ENCODE data around the gene INTS1.

INTS1 gene

DNA sequence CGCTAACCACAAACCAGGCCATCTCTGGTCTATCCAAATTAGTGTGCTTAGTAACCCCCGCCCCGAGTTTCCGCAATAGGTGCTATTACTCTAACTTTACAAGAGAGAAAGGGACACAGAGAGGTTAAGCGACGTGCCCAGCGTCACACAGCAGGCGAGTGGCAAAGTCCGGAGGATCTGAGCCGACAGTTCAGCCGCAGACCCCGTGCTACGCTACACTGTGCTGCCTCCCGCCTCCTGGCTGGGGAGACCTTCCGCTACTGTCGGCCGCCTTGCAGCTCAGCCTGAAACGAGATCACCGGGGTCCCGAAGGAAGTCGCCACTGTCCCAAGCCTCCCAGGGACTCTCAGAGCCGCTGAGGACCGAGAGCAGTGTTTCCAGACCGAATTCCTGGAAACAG lies 799 bp downstream of the INTS1 start:
- no peak for DNase-seq (ENCODE audit: low spot score)

DNA sequence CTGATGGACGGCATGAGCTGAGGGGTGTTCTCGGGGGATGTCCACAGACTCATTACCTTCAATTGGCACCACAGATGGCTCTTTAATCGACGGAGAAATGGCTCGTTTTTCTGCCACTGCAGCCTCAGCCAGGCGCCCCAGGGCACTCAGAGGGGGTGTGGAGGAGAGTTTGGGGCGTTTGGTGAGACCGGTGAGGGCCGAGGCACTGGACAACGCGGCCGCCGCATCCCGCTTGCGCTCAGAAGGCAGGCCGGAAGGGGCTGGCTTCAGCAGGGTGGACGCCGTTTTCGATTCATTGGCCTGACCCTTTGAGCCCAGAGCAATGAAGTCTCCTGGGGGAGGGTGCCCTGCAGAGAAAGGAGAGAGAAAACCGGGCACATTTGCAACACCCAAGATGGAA lies 1.3 kb downstream of the INTS1 start:
- no peak for DNase-seq (ENCODE audit: low spot score)

DNA sequence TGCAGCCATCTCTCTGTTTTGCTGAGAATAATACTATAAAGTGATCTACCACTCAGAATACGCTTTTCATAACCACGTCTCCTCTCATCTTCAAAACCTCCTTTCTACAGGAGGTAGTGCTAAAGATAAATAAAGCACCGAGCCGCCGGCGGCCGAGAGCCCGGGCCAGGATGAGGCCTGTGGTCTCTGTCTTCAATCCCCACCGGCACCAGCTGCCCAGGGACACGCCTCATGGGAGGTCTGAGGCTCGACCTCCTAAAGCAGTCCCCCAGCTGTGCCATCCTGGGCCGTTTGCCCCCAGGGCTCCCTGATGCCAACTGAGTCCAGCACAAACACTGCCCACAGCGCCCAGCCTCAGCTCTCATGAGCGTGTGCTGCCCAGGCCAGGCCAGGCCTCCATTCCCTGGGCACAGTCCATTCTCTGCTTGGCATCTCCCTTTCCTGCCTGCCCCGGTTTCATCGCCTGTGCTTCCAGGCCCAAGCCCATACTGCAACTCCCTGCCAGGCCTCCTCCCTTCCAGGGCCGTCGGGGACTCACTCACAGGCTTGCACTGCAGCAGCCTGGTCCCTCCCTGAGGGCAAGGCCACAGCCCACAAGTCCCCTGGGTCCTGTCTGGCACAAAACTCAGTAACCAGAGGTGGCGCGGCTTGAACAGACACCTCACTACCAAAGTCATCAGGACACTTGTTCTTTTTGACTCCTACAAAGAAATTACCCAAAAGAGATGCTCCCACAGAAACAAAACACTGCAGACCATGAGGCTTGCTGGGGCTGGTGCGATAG lies 2.5 kb downstream of the INTS1 start:
- DNase-seq (ENCODE audit: low spot score), result no peak

DNA sequence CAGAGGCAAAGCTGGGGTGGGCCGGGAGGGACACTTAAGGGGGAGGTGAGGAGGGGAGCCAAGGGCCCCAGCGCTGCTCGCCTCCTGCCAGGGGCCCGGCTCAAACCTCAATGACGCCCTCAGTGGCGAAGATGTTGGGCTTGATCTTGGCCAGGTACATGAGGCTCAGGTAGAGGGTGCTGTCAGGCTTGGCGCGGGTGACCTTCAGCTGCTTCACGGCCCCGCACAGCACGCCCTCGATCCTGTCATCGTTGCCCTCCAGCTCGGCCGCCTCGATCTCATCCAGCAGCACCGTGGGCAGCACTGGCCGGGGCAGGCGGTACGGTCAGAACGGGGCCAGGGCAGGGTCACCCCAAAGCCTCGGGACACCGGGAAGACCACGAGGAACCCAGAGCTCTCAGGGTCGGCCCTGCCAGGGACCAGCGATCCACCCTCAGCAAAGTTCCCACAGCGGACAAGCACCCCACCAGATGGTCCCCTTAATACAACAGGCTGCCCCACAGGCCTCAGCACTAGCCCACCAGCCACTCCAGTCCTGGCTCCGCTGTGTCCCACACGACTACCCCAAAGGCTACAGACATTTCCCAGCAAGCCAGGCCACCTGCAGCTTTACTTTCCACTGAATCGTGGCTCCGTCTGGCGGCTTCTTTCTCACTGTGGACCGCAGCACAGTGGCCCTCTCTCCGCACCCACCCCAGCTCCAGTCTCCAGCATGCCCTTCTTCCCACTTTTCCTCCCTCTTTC lies 4.0 kb downstream of the INTS1 start:
- no peak for DNase-seq (ENCODE audit: low spot score)

DNA sequence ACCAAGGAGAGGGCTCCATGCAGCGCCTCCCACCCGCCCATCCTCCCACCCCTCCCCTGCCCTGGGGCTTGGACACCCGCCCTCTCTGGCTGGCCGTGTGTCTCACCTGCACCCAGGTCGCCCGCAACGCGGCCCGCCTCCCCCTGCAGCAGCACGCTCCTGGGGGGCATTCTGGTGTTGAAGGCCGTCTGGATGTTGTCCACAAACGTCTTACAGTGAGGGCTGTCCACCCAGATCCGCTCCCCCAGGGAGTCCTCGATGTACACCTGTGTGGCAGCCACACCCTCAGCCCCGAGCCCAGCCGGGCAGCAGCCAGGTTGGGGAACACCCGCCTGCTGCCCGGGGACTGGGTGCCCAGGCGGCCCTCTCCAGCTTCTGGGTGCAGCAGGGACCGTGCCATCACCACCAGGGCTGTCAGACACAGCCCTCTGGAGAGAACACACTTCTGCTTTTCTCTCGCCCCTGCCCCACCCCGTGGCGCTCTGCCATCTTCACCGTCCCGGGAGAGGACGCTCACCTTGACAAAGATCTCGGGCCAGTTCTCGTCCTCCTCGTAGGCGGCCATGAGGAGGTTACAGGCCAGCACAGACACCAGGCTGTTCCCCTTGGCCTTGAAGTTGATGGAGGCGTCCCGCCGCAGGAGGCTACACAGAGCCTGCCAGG lies 4.7 kb downstream of the INTS1 start:
- no peak for DNase-seq (ENCODE audit: low spot score)

DNA sequence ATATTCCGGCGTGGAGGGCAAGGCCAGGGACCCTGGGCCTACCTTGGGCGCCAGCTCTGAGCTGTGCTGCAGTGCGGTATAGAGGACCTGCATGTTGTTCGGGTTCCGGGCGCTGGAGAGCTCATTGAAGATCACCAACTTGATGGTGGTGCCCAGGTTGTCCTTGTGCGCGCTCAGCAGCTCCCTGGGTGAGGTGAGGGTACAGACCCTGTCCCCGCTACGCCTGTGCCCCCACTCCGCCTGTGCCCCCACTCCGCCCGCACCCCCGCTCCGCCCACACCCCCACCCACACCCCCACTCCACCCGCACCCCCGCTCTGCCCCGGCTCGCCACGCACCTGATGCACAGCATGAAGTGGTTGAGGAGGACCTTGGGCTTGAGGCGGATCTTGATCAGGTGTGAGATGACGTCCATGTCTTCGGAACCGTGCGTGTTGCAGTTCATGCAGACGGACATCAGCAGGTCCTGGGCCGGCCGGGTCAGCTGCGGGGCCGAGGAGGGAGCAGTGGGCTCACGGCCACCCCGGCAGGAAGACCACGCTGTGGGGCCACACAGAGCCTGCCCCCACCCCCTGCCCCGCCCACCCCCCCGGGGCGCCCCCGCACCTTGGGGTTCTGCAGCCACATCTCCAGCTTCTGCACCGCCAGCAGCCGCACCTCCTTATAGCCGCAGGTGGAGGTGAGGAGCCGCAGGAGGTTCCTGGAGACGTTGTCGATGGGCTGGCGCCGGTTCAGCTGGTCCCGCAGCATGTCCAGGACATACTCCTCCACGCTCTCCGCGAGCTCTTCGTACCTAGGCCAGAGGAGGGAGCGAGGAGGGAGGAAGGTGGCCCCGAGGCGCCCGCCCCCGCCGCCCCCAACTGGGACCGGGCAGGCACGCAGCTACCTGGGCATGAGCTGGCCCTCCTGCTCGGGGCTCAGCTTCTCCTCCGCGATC lies 5.6 kb downstream of the INTS1 start:
- no peak for DNase-seq (ENCODE audit: low spot score)

DNA sequence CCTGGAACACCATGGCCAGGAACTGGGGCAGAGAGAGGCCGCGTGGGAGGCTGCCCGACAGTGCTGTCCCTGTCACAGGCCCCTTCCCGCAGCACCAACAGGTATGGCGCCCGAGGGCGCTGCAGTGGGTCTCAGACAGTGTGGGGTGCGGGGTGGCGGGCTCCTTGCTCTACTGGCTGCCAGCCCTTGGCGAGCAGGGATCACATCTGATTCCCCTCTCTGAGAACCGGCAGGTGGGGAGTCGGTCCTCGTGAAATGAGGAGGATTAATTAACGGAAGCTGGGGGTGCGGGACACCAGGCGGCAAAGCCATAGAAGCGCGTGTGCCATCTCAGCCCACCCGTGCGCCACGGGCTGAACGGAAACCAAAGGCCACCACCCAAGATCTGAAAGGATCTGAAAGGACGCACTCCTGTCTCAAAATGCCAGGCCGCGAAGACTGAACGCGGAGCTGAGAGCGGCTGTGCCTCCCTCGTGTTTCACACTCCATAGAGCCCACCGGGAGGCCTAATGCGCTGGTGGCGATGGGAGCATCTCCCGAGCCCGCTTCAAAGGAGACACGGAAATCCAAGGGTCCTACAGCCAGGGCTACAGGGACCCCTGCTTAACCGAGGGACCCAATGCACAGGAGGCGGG lies 6.8 kb downstream of the INTS1 start:
- DNase-seq (ENCODE audit: low spot score), result no peak

DNA sequence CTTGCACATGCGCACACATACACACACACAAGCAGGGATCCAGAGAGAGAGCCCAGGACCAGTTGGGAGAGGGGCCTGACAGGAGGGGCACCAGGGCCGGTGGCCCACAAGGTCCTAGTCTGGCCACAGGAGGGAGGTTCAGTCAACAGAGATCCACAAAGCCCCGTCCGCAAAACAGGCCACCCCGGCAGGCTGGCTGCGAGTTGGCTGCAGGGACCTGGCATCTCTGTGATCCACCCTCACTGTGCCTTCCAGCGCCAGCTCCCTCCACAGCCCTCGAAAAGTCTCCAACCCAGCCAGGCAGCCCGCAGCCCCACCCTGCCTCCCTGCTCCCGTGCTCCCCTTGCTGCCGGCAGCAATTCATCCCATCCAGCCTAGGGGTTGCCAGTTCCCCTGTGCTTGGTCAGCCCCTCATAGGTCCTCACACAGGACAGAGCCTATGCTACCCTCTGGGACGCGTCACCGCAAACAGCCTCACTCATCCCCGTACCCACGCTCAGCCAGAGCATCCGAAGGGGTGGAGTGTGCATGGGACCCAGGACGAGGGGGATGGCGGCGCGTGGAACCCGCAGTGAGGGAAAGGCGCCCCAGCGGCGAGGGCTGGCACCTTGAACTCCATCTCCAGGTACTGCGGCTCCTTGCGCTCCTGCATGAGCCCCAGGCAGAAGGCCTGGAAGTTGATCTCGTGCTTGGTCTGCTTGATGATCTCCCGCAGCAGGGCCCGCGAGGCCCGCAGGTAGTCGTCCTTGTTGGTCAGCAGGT lies 7.5 kb downstream of the INTS1 start:
- no peak for DNase-seq (ENCODE audit: low spot score)

DNA sequence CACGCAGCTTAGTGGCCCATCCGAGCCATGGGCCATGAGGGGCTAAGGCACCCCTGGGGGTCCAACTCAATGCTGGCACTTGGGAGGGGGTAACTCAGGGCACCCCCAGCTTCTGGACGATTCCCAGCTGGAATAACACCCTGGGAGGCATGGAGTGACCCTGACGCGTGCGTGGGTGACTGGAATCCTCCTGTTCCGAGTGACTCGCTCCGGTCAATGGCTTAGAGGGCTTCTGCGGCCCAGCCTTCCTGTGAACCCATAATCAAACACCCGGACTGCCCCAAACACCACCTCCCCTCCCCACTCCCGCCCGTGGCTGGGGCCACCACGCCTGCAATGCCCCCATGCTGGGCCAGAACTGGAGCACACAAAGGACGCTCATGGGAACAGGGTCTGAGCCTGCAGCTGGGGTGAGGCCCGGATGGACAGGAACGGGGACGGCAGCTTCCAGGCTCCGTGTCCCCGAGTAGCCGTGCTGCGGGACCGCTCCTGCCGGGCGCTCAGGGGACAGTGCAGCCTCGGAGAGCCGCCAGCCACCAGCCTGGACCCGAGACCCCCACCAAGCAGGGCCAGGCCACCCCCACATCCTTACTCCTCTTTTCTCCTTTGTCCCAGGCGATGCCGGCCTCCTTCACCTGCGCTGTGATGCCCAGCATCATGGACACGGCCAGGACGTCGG lies 8.5 kb downstream of the INTS1 start:
- no peak for DNase-seq (ENCODE audit: low spot score)

DNA sequence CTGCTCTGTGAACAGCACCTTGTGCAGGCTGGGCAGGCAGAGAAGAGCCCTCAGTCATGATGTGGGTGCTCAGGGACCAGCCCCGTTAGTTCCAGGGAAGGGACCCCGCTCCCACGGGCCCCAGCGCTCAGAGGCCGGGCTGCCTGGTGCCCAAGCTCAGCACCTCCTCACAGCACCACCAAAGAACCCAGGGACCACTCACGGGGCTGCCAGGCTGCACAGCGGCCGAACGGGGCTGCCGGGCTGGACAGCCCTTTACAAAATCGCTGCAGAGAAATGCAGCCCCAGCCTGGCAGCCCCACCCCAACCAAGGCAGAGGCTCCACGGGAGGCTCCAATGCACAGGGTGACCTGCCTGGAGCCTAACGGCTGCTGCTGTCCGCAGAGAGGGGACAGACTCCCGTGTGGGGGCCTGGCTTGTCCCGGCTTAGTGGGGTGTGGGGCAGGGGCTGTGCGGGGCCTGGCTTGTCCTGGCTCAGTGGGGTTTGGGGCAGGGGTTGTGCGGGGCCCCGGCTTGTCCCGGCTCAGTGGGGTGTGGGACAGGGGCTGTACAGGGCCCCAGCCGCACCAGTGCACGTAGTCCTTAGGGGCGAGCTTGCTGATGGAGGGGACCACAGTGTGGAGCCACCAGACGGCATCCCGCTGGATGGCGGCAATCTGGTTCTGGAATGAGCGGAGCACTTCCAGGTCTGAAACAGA lies 9.2 kb downstream of the INTS1 start:
- DNase-seq (ENCODE audit: low spot score), result no peak

DNA sequence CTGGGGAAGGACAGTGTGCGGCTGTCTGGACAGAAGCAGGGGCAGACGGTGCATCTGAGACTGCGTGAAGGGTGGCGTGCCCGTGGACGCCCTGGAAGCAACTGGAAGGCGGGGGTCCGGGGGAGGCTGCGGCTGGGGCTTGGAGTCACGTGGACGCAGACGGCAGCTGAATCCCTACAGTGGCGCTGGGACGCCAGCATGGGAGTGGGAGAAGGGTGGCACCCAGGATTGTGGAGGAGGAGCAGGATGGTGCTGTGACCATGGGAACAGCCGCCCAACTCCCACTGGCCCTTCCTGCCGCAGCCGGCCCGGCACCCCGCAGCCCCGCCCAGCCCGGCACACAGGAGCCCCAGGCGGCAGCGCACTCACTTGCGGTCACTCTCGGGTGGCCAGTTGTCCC lies 9.7 kb downstream of the INTS1 start:
- no peak for DNase-seq (ENCODE audit: low spot score)

DNA sequence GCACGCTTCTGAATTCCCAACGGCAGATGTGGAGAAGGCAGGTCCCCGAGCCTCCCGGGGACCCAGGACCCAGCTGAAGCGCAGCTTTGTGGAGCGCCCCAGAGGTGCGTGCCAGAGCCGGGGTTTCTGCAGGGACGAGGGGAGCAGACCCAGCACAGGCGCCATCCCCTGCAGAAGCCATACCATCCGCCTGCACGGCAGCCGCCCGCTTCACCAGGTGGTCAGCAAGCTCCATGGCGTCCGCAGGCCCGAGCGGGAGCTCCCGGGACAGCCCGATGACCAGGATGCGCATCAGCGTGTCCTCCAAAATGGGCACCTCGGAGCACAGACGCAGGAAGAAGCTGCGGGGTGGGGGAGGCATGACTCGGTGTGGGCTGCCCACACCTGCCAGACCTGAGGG lies 10.6 kb downstream of the INTS1 start:
- no peak for DNase-seq (ENCODE audit: low spot score)

DNA sequence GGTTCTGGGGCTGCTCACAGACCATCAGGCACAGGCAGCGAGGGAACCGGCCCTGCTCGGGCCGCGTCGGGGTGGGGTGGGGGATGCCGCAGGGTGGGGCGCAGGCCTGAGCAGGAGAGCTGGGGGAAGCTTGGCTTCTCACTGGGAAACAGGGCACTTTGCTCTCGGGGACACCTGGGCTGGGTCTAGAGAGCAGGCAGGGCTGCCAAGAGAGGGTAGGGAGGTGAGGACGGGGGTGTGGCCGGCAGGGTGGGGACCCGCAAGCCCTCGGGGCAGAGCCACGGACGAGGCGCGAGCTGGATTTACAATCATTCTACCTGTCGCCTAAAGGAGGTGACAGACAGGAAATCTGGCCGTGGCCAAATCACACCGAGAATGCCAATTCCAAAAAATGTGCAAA lies 11.1 kb downstream of the INTS1 start:
- no peak for DNase-seq (ENCODE audit: low spot score)

DNA sequence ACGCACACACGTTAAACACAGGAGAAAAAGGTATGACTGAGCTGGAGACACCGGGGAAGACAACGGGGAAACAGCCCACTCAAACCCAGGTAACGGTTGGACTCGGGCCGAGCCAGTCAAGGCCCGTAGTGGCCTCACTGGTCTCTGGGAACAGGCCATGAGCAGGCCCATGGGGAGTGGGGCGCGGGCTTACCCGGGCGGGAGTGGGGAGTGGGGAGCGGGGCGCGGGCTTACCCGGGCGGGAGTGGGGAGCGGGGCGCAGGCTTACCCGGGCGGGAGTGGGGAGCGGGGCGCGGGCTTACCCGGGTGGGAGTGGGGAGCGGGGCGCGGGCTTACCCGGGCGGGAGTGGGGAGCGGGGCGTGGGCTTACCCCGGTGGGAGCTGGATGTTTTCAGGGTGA lies 11.5 kb downstream of the INTS1 start:
- no peak for DNase-seq (ENCODE audit: low spot score)

DNA sequence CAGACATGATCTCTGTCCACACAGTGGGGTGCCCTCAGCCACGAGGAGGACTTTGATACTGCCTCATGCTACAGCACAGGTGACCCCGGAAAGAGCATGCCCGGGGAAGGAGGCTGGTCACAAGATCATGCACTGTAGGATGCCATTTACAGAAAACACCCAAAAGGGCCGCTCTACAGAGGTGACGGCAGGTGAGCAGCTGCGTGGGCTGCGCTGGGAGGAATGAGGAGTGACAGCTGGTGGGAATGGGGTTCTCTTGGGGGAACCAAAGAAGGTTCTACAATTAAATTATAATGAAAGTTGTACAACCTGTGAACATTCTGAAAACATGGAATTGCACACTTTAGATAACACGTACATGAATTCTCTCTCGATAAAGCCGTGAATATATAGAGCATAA lies 12.0 kb downstream of the INTS1 start:
- no peak for DNase-seq (ENCODE audit: low spot score)

DNA sequence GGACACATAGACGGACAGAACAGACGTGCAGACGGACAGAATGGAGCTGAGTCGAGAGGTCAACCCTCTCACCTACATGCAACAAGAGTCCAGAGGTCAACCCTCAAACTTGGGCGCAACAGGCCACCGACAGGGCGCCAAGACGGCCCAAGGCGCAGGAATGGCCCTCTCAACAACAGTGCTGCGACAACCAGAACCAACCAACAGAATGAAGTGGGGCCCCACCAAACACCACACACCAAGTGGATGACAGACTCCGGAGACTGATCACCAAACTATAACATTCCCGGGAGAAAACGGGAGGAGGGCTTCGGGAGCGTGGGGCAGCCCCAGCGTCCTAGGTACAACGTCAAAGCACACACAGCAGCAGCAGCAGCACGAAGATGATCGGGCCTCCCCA lies 13.4 kb downstream of the INTS1 start:
- DNase-seq (ENCODE audit: low spot score), result no peak

DNA sequence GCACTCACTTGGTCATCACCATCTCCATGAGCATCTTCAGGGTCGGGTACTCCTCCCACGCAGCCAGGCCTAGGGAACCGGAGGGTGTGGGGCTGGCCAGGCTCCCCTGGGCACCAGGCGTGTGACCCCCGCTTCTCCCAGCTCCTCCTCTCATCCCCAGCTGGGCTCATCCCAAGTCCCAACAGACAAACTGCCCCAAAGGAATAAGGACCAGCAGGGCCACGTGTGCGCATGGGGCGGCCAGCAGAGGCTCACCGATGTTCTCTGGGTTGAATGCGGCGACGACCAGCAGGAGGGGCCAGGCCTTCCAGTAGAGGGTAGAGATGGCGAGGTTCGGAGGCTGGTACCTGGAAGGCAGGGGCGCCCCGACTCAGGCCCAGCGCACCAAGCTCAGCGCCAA lies 14.9 kb downstream of the INTS1 start:
- no peak for DNase-seq (ENCODE audit: low spot score)

DNA sequence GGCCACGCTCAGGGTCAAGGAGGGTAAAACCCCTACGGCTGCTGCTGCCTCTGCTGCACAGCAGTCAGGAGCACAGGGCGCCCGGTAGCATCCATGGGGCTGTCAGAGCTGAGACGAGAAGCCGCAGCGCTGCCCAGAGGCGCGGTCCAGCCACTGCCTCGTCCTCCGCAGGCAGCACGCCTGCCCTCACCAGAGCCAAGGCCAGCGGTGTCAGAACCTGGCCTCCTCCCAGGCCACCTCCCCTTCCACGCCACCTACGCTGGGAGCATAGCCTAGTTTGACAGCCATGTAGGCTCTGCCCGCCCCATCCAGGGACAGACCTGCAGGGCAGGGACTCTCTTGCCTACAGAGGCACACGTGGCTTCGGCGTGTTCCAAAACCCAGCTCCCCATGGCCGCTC lies 16.2 kb downstream of the INTS1 start:
- DNase-seq (ENCODE audit: low spot score), result no peak

DNA sequence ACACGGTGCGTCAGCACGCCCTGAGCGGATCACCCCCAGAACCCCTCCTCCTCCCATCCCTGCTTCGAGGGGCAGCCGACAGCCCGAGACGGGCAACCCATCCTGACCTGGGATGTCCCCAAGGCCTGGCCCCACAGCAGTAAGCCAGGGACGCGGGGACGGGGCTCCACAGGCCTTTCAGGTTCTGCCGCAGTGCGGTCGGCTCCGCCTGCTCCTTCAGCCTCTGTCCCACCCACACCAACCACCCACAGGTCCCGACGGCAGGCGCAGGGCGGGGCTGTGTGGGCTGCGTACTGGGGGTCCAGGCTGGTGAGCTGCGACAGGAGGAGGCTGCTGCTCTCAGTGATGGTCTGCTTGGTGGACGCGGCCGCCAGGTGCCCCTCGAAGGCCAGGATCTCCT lies 16.7 kb downstream of the INTS1 start:
- DNase-seq (ENCODE audit: low spot score), result no peak

DNA sequence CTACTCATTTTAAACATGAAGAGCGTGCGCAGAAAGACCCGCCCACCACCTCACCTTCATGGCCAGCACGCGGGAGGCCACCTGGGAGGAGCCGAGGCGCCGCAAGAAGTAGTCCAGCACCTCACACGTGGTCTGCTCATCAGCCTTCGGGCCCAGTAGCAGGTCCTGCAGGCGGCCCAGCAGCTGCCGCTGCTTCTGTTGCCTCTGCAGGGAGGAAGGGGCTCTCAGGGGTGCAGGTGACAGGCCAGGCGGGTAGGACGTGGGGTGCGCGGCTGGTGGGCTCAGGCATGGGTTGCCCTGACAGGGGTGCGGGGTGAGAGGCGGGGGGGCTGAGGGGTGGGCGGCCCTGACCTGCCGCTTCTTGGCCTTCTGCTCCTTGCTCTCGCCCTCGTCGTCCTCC lies 17.6 kb downstream of the INTS1 start:
- DNase-seq (ENCODE audit: low spot score), result no peak
